SK-N-SH (cell line): Measurements from ENCODE around the gene FBF1. TPM values are rescaled to one million over a fixed set of nuclear protein-coding genes. Genes with fewer than 3 reads are reported as not detected.

ENCODE experiments used
- CTCF ChIA-PET: fragments of 300-600, 350-600 bp; formaldehyde crosslinking; extraction: SDS; loops from one replicate; lab custom pipeline; 2021; lab: Yijun Ruan, JAX
- POLR2A ChIA-PET: fragments of 350-600 bp; sonication (Branson Sonifier 250); formaldehyde crosslinking; extraction: SDS; loops from one replicate; lab custom pipeline; 2020; ENCODE audit warnings: antibody characterized with exemption, inconsistent platforms; lab: Yijun Ruan, JAX
- DNase-seq: peaks from one replicate; pipeline ENCODE4 v3.0.0; 2012
- H2AFZ ChIP-seq: fragments of 200-600 bp; sonication (generic); 2 replicates; pipeline ENCODE4 v1.8.1; 2016; ENCODE audit warnings: antibody characterized with exemption, mild to moderate bottlenecking, low read depth
- H3F3A ChIP-seq: fragments of 200-600 bp; sonication (generic); replicated peaks from 2 replicates; pipeline ENCODE3; 2016; ENCODE audit warnings: antibody characterized with exemption, mild to moderate bottlenecking; ENCODE audit not compliant: insufficient read depth
- H3K27ac ChIP-seq, 2 experiments: fragments of 200-500 bp in 1 of 2; fragments of 200-600 bp in 1 of 2; sonication (Bioruptor generic) in 1 of 2; sonication (generic), shearing (Covaris generic) in 1 of 2; 2 replicates each; pipeline versions ENCODE4 v1.5.1 to v1.6.1; 2014 to 2016; ENCODE audit warnings: low read depth in 2 of 2, inconsistent platforms in 1 of 2, low read length in 1 of 2, mild to moderate bottlenecking in 1 of 2, mixed read lengths in 1 of 2
- H3K27me3 ChIP-seq: fragments of 200-600 bp; sonication (generic), shearing (Covaris generic); 2 replicates; pipeline ENCODE4 v1.6.1; 2016; ENCODE audit warnings: mixed run types; ENCODE audit not compliant: insufficient read depth
- H3K36me3 ChIP-seq, 2 experiments: fragments of 200-500 bp in 1 of 2; fragments of 200-600 bp in 1 of 2; sonication (Bioruptor generic) in 1 of 2; sonication (generic) in 1 of 2; replicated peaks in 1 of 2; 2 replicates each; pipeline versions ENCODE3 to v1.5.1; 2014 to 2016; ENCODE audit warnings: low read length in 1 of 2, mild to moderate bottlenecking in 1 of 2; ENCODE audit not compliant: insufficient read depth in 2 of 2, control insufficient read depth in 1 of 2
- H3K4me1 ChIP-seq, 2 experiments: fragments of 200-500 bp in 1 of 2; fragments of 200-600 bp in 1 of 2; sonication (Bioruptor generic) in 1 of 2; sonication (generic), shearing (Covaris generic) in 1 of 2; 2 replicates each; pipeline versions ENCODE4 v1.5.1 to v1.6.1; 2014 to 2016; ENCODE audit warnings: low read depth in 1 of 2, low read length in 1 of 2, mixed run types in 1 of 2; ENCODE audit not compliant: insufficient read depth in 2 of 2, control insufficient read depth in 1 of 2
- H3K4me2 ChIP-seq: fragments of 200-600 bp; sonication (generic), shearing (Covaris generic); 2 replicates; pipeline ENCODE4 v1.6.1; 2017; ENCODE audit warnings: mixed run types
- H3K4me3 ChIP-seq, 2 experiments: fragments of 200-500 bp in 1 of 2; fragments of 200-600 bp in 1 of 2; sonication (Bioruptor generic) in 1 of 2; sonication (generic), shearing (Covaris generic) in 1 of 2; 2 replicates each; pipeline versions ENCODE4 v1.5.1 to v1.8.1; 2014 to 2016; ENCODE audit warnings: low read depth in 2 of 2, inconsistent platforms in 1 of 2, low read length in 1 of 2, mild to moderate bottlenecking in 1 of 2, mixed read lengths in 1 of 2, moderate library complexity in 1 of 2
- H3K79me2 ChIP-seq: fragments of 200-600 bp; sonication (generic); 2 replicates; pipeline ENCODE4 v1.8.1; 2017; ENCODE audit warnings: mild to moderate bottlenecking; ENCODE audit not compliant: insufficient read depth
- H3K9ac ChIP-seq: fragments of 200-600 bp; sonication (generic); 2 replicates; pipeline ENCODE4 v1.6.1; 2017; ENCODE audit warnings: mixed run types
- H3K9me2 ChIP-seq: fragments of 200-600 bp; sonication (generic); 2 replicates; pipeline ENCODE4 v1.6.1; 2017; ENCODE audit warnings: mixed run types
- H3K9me3 ChIP-seq: fragments of 200-600 bp; sonication (generic); 2 replicates; pipeline ENCODE4 v1.6.1; 2017; ENCODE audit warnings: mixed run types, mild to moderate bottlenecking, moderate library complexity
- H4K20me1 ChIP-seq: fragments of 200-600 bp; sonication (generic); 2 replicates; pipeline ENCODE4 v1.6.1; 2017; ENCODE audit warnings: mild to moderate bottlenecking, mixed run types; ENCODE audit not compliant: insufficient read depth
- ELF1 ChIP-seq: IDR thresholded peaks from 2 replicates; pipeline ENCODE4 v1.4.0; 2012
- EP300 ChIP-seq, 2 experiments: IDR thresholded peaks; 2 replicates each; pipeline versions ENCODE4 v1.4.0 to v1.6.1; 2012; ENCODE audit warnings: borderline replicate concordance in 1 of 2, low read depth in 1 of 2, low read length in 1 of 2
- FOSL2 ChIP-seq: IDR thresholded peaks from 2 replicates; pipeline ENCODE4 v1.4.0; 2012; ENCODE audit warnings: low read depth, mild to moderate bottlenecking, moderate library complexity, borderline replicate concordance
- FOXM1 ChIP-seq: IDR thresholded peaks from 2 replicates; pipeline ENCODE4 v1.4.0; 2012; ENCODE audit warnings: low read depth, mild to moderate bottlenecking
- GATA2 ChIP-seq: sonication (generic); formaldehyde crosslinking; IDR thresholded peaks from 2 replicates; pipeline ENCODE4 v1.5.0; 2020; ENCODE audit warnings: mild to moderate bottlenecking, missing genetic modification reagents
- MEF2A ChIP-seq: IDR thresholded peaks from 2 replicates; pipeline ENCODE4 v1.4.0; 2012; ENCODE audit warnings: low read depth, borderline replicate concordance
- MXI1 ChIP-seq: IDR thresholded peaks from 2 replicates; pipeline ENCODE4 v1.6.1; 2012; ENCODE audit warnings: mild to moderate bottlenecking, low read depth, low read length, improper control_type of control experiment
- POLR2AphosphoS5 ChIP-seq: IDR thresholded peaks from 2 replicates; pipeline ENCODE4 v1.6.1; 2012; ENCODE audit warnings: low read depth, low read length
- RCOR1 ChIP-seq: fragments of 150-350 bp; IDR thresholded peaks from 2 replicates; pipeline ENCODE4 v1.6.1; 2017; ENCODE audit warnings: antibody characterized with exemption, low read length
- RFX5 ChIP-seq: IDR thresholded peaks from 2 replicates; pipeline ENCODE4 v1.6.1; 2012; ENCODE audit warnings: mild to moderate bottlenecking, improper control_type of control experiment, low read length
- SIN3A ChIP-seq: IDR thresholded peaks from 2 replicates; pipeline ENCODE4 v1.6.1; 2012; ENCODE audit warnings: low read depth, mild to moderate bottlenecking, low read length, moderate library complexity, borderline replicate concordance
- YY1 ChIP-seq: IDR thresholded peaks from 2 replicates; pipeline ENCODE4 v1.4.0; 2012; ENCODE audit warnings: low read depth, mild to moderate bottlenecking
- WGBS: methylation state at CpG from one replicate; pipeline ENCODE4 v1.1.6; 2017; ENCODE audit warnings: low lambda C conversion rate; 5-methylcytosine and 5-hydroxymethylcytosine counted together
- polyA plus RNA-seq, 3 experiments: library from polyadenylated mRNA; depleted of rRNA; stranded (reverse); fragments of >200 nt; gene quantifications; 2 replicates each; pipeline ENCODE4 v1.2.3, GENCODE V29; 2012
- TF ChIP-seq, protein P1 (sequence below): IDR thresholded peaks from 2 replicates; pipeline ENCODE4; 2012
- TF ChIP-seq, protein P2 (sequence below): IDR thresholded peaks from 2 replicates; pipeline ENCODE4 v1.6.1; 2012; ENCODE audit warnings: mild to moderate bottlenecking, low read depth, low read length, moderate library complexity

The FBF1 gene
- polyA plus RNA-seq, 1 of the 3 experiments (the other 2 are of a cell fraction), result 19.0 TPM

DNA sequence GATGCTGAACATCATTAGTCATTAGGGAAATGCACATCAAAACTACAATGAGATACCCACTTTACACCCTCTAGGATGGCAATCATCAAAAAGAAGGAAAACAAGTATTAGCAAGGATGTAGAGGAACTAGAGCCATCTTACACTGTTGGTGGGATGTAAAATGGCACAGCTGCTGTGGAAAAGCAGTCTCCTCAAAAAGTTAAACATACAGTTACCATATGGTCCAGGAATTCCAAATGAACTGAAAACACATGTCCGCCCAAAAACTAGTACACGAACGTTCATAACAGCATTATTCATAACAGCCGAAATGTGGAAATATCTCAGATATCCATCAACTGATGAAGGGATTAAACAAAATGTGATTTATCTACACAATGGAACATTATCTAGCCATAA, 7.0 kb downstream of the FBF1 start (continued):
- TF ChIP-seq RFX5 (no peak), EP300 (IDR thresholded peaks at IDR 0.05; ENCODE audit: borderline replicate concordance in 1 of 2, low read depth in 1 of 2, low read length in 1 of 2) (no peak), MXI1 (no peak)

DNA sequence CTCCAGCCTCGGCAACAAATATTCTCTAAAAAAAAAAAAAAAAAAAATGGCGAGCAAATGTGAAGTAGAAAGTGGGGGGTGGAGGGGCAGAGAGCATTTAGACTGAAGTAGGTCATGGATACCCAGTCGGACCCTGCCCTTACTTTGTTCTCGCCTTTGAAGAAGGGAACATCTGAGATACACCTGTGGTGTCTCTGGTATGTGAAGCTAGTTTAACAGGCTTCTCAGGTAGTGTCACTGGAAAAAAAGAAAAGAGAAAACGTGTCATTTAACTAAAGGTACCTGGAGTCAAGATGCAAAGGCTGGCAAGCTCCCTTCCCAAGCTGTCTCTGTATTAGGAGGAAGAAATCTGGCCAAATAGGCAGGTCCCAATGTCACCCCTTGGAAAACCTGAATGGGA, 8.0 kb downstream of the FBF1 start:
- H3F3A ChIP-seq, result no peaks in the 10 kb centered on the region
- no peaks in the 10 kb centered on the region for H3K27me3 ChIP-seq
- H3K27ac ChIP-seq, result no peak overlapping the region
- no peak overlapping the region for H3K9ac ChIP-seq
- H3K4me1 ChIP-seq, result no peaks in the 10 kb centered on the region
- WGBS, result 90% methylated on average over 5 of the region's 5 CpGs
- CTCF ChIA-PET, result interaction anchor here (0.9 to 1.7 kb wide), 2 partner anchors 28 to 179 kb away, joined by 3 to 12 read pairs; partner anchors contain the start of gene MRPL38
- DNase-seq, result no peak
- no peaks in the 10 kb centered on the region for H3K79me2 ChIP-seq
- no peak overlapping the region for H3K4me2 ChIP-seq
- no peaks in the 10 kb centered on the region for H3K9me3 ChIP-seq
- H3K36me3 ChIP-seq, result no peaks in the 10 kb centered on the region
- no peak overlapping the region for H3K4me3 ChIP-seq
- no peak overlapping the region for H2AFZ ChIP-seq
- no peaks in the 10 kb centered on the region for H4K20me1 ChIP-seq
- TF ChIP-seq YY1 (no peak), MEF2A (no peak), RFX5 (no peak), MXI1 (no peak), SIN3A (no peak), RCOR1 (no peak), POLR2AphosphoS5 (no peak), GATA2 (no peak), FOSL2 (no peak), ELF1 (no peak), FOXM1 (no peak)
- TF ChIP-seq, protein P1, sequence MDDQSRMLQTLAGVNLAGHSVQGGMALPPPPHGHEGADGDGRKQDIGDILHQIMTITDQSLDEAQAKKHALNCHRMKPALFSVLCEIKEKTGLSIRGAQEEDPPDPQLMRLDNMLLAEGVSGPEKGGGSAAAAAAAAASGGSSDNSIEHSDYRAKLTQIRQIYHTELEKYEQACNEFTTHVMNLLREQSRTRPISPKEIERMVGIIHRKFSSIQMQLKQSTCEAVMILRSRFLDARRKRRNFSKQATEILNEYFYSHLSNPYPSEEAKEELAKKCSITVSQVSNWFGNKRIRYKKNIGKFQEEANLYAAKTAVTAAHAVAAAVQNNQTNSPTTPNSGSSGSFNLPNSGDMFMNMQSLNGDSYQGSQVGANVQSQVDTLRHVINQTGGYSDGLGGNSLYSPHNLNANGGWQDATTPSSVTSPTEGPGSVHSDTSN, result no peak
- TF ChIP-seq, protein P2, sequence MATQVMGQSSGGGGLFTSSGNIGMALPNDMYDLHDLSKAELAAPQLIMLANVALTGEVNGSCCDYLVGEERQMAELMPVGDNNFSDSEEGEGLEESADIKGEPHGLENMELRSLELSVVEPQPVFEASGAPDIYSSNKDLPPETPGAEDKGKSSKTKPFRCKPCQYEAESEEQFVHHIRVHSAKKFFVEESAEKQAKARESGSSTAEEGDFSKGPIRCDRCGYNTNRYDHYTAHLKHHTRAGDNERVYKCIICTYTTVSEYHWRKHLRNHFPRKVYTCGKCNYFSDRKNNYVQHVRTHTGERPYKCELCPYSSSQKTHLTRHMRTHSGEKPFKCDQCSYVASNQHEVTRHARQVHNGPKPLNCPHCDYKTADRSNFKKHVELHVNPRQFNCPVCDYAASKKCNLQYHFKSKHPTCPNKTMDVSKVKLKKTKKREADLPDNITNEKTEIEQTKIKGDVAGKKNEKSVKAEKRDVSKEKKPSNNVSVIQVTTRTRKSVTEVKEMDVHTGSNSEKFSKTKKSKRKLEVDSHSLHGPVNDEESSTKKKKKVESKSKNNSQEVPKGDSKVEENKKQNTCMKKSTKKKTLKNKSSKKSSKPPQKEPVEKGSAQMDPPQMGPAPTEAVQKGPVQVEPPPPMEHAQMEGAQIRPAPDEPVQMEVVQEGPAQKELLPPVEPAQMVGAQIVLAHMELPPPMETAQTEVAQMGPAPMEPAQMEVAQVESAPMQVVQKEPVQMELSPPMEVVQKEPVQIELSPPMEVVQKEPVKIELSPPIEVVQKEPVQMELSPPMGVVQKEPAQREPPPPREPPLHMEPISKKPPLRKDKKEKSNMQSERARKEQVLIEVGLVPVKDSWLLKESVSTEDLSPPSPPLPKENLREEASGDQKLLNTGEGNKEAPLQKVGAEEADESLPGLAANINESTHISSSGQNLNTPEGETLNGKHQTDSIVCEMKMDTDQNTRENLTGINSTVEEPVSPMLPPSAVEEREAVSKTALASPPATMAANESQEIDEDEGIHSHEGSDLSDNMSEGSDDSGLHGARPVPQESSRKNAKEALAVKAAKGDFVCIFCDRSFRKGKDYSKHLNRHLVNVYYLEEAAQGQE, result no peak
- H3K9me2 ChIP-seq, result no peaks in the 10 kb centered on the region
- POLR2A ChIA-PET, result no interaction called here
